ENCODE results near the gene RNF40. TPM values are rescaled to one million over a fixed set of nuclear protein-coding genes. Genes with fewer than 3 reads are reported as not detected.

RNF40 gene
- total RNA-seq, 4 donors from 2014 or later = 55.3 to 105 (median 77.8) TPM

GRCh38 chr16:30793508-30794069 lies 31.5 kb downstream of the RNF40 start:
- Histone ChIP-seq H3K9me3 (no peaks in the 10 kb centered on the region), H3K4me1 (no peaks in the 10 kb centered on the region), H3K4me3 (no peak overlapping the region), H3K27ac (no peak overlapping the region), H3K27me3 (no peaks in the 10 kb centered on the region), H3K36me3 (no peaks in the 10 kb centered on the region)
- 72 to 81% methylated on average over 2 to 7 of the region's 7 CpGs for WGBS, 2 donors (ENCODE audit: low coverage in 1 of 2)
- in situ Hi-C loops (cut with MboI; ENCODE audit: low pct_ligation_motif_present in 1 of 4, low pct_unique_long_range_greater_than_20kb in 1 of 4, low sequenced_read_pairs in 3 of 4) (no loop called here), intact Hi-C loops (cut with DNase I; ENCODE audit: low total_unique reads) (no loop called here)
- no peak for TF ChIP-seq POLR2AphosphoS5 (IDR thresholded peaks at IDR 0.05)
- no peak for TF ChIP-seq EP300 (IDR thresholded peaks at IDR 0.05; ENCODE audit: low read depth)
- no peak for TF ChIP-seq POLR2A (IDR thresholded peaks at IDR 0.05)
- TF ChIP-seq CTCF (IDR thresholded peaks at IDR 0.05) = no peak
- DNase-seq = no peak

- Histone ChIP-seq H3K4me3 (no peak overlapping the region), H3K27me3 (no peaks in the 10 kb centered on the region), H3K9me3 (no peaks in the 10 kb centered on the region), H3K4me1 (no peaks in the 10 kb centered on the region), H3K36me3 (no peaks in the 10 kb centered on the region), H3K27ac (no peak overlapping the region)
- intact Hi-C loops (cut with DNase I; ENCODE audit: low total_unique reads) (no loop called here), in situ Hi-C loops (cut with MboI; ENCODE audit: low pct_ligation_motif_present in 1 of 4, low pct_unique_long_range_greater_than_20kb in 1 of 4, low sequenced_read_pairs in 3 of 4) (no loop called here)
- no peak for DNase-seq
- 95 to 100% methylated on average over 1 to 3 of the region's 3 CpGs for WGBS, 2 donors (ENCODE audit: low coverage in 1 of 2)
- TF ChIP-seq POLR2A (IDR thresholded peaks at IDR 0.05) = no peak
- no peak for TF ChIP-seq CTCF (IDR thresholded peaks at IDR 0.05)
- TF ChIP-seq EP300 (IDR thresholded peaks at IDR 0.05; ENCODE audit: low read depth) = no peak
- TF ChIP-seq POLR2AphosphoS5 (IDR thresholded peaks at IDR 0.05) = no peak
These were observed 32.5 kb downstream of the RNF40 start for GRCh38 chr16:30794634-30795033.

GRCh38 chr16:30797670-30798309 lies 35.7 kb downstream of the RNF40 start:
- 67 to 100% methylated on average over 1 to 8 of the region's 8 CpGs for WGBS, 2 donors (ENCODE audit: low coverage in 1 of 2)
- no peak for DNase-seq
- no peaks in the 10 kb centered on the region for H3K4me1 ChIP-seq
- H3K9me3 ChIP-seq = no peaks in the 10 kb centered on the region
- H3K36me3 ChIP-seq = no peaks in the 10 kb centered on the region
- H3K4me3 ChIP-seq = no peak overlapping the region
- H3K27ac ChIP-seq = no peak overlapping the region
- intact Hi-C loops (cut with DNase I; ENCODE audit: low total_unique reads) = no loop called here
- H3K27me3 ChIP-seq = no peaks in the 10 kb centered on the region
- no peak for TF ChIP-seq POLR2A (IDR thresholded peaks at IDR 0.05)
- TF ChIP-seq POLR2AphosphoS5 (IDR thresholded peaks at IDR 0.05) = no peak
- no peak for TF ChIP-seq EP300 (IDR thresholded peaks at IDR 0.05; ENCODE audit: low read depth)
- no peak for TF ChIP-seq CTCF (IDR thresholded peaks at IDR 0.05)
- in situ Hi-C loops (cut with MboI; ENCODE audit: low pct_ligation_motif_present in 1 of 4, low pct_unique_long_range_greater_than_20kb in 1 of 4, low sequenced_read_pairs in 3 of 4) = no loop called here

GRCh38 chr16:30802936-30803335 lies 40.8 kb downstream of the RNF40 start:
- in situ Hi-C loops (cut with MboI; ENCODE audit: low pct_ligation_motif_present in 1 of 4, low pct_unique_long_range_greater_than_20kb in 1 of 4, low sequenced_read_pairs in 3 of 4) (no loop called here), intact Hi-C loops (cut with DNase I; ENCODE audit: low total_unique reads) (no loop called here)
- Histone ChIP-seq H3K9me3 (no peaks in the 10 kb centered on the region), H3K27me3 (no peaks in the 10 kb centered on the region), H3K4me3 (no peak overlapping the region), H3K4me1 (peaks cover 8 to 20% (median 14%) of the 10 kb centered on the region in 4 donors), H3K27ac (no peak overlapping the region), H3K36me3 (no peaks in the 10 kb centered on the region)
- 67 to 80% methylated on average over 3 of the region's 3 CpGs for WGBS, 2 donors (ENCODE audit: low coverage in 1 of 2)
- TF ChIP-seq EP300 (IDR thresholded peaks at IDR 0.05; ENCODE audit: low read depth) (no peak), CTCF (IDR thresholded peaks at IDR 0.05) (no peak), POLR2AphosphoS5 (IDR thresholded peaks at IDR 0.05) (no peak), POLR2A (IDR thresholded peaks at IDR 0.05) (no peak)
- DNase-seq = no peak

Measured in transverse colon (tissue), 4 donors.